ENCODE data around the gene AGPAT1. TPM values are rescaled to one million over a fixed set of nuclear protein-coding genes. Genes with fewer than 3 reads are reported as not detected.
A peak's percentile ranks its signal among the peaks of the same experiment; 100 is the strongest.

Gene AGPAT1
- polyA plus RNA-seq, 6 donors from 2014 or later: 9.1 to 20.6 (median 13.1) TPM

DNA sequence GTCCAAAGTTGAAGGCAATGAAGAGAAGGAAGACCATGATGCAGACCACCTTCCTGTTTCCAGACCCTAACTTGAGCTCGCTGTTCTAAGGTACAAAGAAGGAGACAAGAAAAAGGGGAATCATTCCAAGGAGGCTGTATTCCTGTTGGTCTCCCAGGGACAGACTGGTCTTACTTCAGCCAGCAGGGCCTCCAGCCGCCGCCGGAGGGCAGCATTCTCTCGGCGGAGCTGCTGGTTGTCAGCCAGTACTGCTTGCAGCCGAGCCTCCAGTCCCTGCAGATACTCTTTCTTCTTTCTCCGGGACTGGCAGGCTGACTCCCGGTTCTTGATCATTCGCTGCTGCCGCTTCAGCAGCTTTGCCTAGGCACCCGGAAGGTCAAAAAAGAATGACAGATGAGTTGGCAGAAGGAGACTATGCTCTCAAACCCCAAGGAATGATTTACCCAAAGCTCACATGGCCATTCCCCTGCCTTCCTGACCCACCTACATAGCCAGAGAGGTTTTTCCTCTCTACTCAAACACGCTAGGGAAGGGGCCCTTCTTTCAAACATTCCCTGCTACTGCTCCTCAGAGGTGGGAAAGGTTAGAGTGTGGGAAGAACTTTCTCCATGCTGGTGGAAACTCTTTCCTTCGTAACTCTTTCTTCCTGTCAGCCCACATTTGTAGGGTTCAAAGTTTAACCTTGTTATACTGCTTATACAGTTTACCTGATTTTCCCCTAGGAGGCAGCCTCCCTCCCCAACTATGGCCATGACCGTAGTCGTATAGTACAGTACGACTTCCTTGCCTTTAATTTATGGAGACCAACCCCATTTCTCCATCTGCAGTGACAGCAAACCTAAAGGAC, 56.9 kb downstream of the AGPAT1 start:
- Mint-ChIP-seq H3K4me1 (peaks cover 17 to 28% (median 27%) of the 10 kb centered on the region in 3 donors), H3K27ac (peak overlapping the region in 2 of 6 donors; percentile 36 to 70), H3K36me3 (peaks cover 4 to 40% of the 10 kb centered on the region in 2 donors), H3K27me3 (no peaks in the 10 kb centered on the region), H3K4me3 (no peak overlapping the region), H3K9me3 (no peaks in the 10 kb centered on the region)
- peak; percentile 83 to 89 for ATAC-seq (ENCODE audit: low read depth in 2 of 2)
- peak; percentile 63 for DNase-seq

Other genes with a start within 250 kb of the AGPAT1 start
- gene C2, start 248.4 kb downstream of the AGPAT1 start, polyA plus RNA-seq (ENCODE audit: low read depth in 6 of 6): under 1 TPM in 1 of 6 donors, not detected in 5; 0.31 TPM
- gene CFB, start 230.0 kb downstream of the AGPAT1 start, polyA plus RNA-seq (ENCODE audit: low read depth in 6 of 6): 1 to 10 TPM in 3 of 6 donors, under 1 TPM in 1, not detected in 2; 0.68 to 1.6 (median 1.1) TPM
- gene NELFE, start 217.1 kb downstream of the AGPAT1 start, polyA plus RNA-seq (ENCODE audit: low read depth in 6 of 6): 100 to 1,000 TPM in 1 of 6 donors, 10 to 100 TPM in 5; 59.1 to 104 (median 65.3) TPM
- 10 to 100 TPM; 10.7 to 21.0 (median 18.1) TPM for gene SKIC2, start 216.9 kb downstream of the AGPAT1 start, polyA plus RNA-seq (ENCODE audit: low read depth in 6 of 6)
- gene DXO, start 203.9 kb downstream of the AGPAT1 start, polyA plus RNA-seq (ENCODE audit: low read depth in 6 of 6): 10 to 100 TPM; 15.5 to 24.0 (median 20.5) TPM
- under 1 TPM in 3 of 6 donors, not detected in 3; 0.27 to 0.54 (median 0.29) TPM for gene C4A, start 194.0 kb downstream of the AGPAT1 start, polyA plus RNA-seq (ENCODE audit: low read depth in 6 of 6)
- 1 to 10 TPM in 1 of 6 donors, under 1 TPM in 1, not detected in 4; 0.60 to 1.0 TPM for gene C4B, start 161.3 kb downstream of the AGPAT1 start, polyA plus RNA-seq (ENCODE audit: low read depth in 6 of 6)
- gene CYP21A2, start 137.7 kb downstream of the AGPAT1 start, polyA plus RNA-seq (ENCODE audit: low read depth in 6 of 6): not detected
- under 1 TPM in 2 of 6 donors, not detected in 4; 0.23 to 0.44 TPM for gene TNXB, start 66.7 kb downstream of the AGPAT1 start, polyA plus RNA-seq (ENCODE audit: low read depth in 6 of 6)
- gene ATF6B, start 47.8 kb downstream of the AGPAT1 start, polyA plus RNA-seq (ENCODE audit: low read depth in 6 of 6): 10 to 100 TPM; 25.7 to 35.0 (median 32.4) TPM
- 1 to 10 TPM in 5 of 6 donors, not detected in 1; 1.0 to 3.4 (median 1.6) TPM for gene FKBPL, start 45.8 kb downstream of the AGPAT1 start, polyA plus RNA-seq (ENCODE audit: low read depth in 6 of 6)
- not detected for gene PRRT1, start 24.1 kb downstream of the AGPAT1 start, polyA plus RNA-seq (ENCODE audit: low read depth in 6 of 6)
- 1 to 10 TPM in 4 of 6 donors, under 1 TPM in 1, not detected in 1; 0.96 to 3.0 (median 2.0) TPM for gene PPT2, start 21.9 kb downstream of the AGPAT1 start, polyA plus RNA-seq (ENCODE audit: low read depth in 6 of 6)
- not detected for gene EGFL8, start 11.5 kb downstream of the AGPAT1 start, polyA plus RNA-seq (ENCODE audit: low read depth in 6 of 6)
- 100 to 1,000 TPM in 3 of 6 donors, 10 to 100 TPM in 3; 85.9 to 116 (median 102) TPM for gene RNF5, start 2.3 kb upstream of the AGPAT1 start, polyA plus RNA-seq (ENCODE audit: low read depth in 6 of 6)
- gene AGER, start 8.2 kb upstream of the AGPAT1 start, polyA plus RNA-seq (ENCODE audit: low read depth in 6 of 6): 1 to 10 TPM in 1 of 6 donors, under 1 TPM in 3, not detected in 2; 0.32 to 1.1 (median 0.63) TPM
- gene PBX2, start 14.1 kb upstream of the AGPAT1 start, polyA plus RNA-seq (ENCODE audit: low read depth in 6 of 6): 1 to 10 TPM in 5 of 6 donors, under 1 TPM in 1; 0.64 to 4.0 (median 3.1) TPM
- 100 to 1,000 TPM in 5 of 6 donors, 10 to 100 TPM in 1; 99.0 to 145 (median 125) TPM for gene GPSM3, start 16.6 kb upstream of the AGPAT1 start, polyA plus RNA-seq (ENCODE audit: low read depth in 6 of 6)
- 1 to 10 TPM; 5.1 to 10.0 (median 8.4) TPM for gene NOTCH4, start 48.0 kb upstream of the AGPAT1 start, polyA plus RNA-seq (ENCODE audit: low read depth in 6 of 6)
- not detected for gene TSBP1, start 195.8 kb upstream of the AGPAT1 start, polyA plus RNA-seq (ENCODE audit: low read depth in 6 of 6)
- gene BTNL2, start 231.1 kb upstream of the AGPAT1 start, polyA plus RNA-seq (ENCODE audit: low read depth in 6 of 6): not detected

Data from naive B cell (primary cell).